ENCODE results near the gene ACTMAP.

ACTMAP gene

GRCh38 chr19:40726279-40726678 is 24.0 kb downstream of the ACTMAP start:
- Histone ChIP-seq H3K4me3 (ENCODE audit: low read depth, low read length, poor library complexity, severe bottlenecking) (no peak overlapping the region), H3K9me3 (ENCODE audit: low read length) (no peaks in the 10 kb centered on the region), H3K27me3 (ENCODE audit: insufficient read depth, low read length) (no peaks in the 10 kb centered on the region), H3K9ac (ENCODE audit: low read length) (no peak overlapping the region), H3F3A (ENCODE audit: insufficient read depth, low read length) (no peaks in the 10 kb centered on the region), H3K79me2 (ENCODE audit: insufficient read depth, low read length) (no peaks in the 10 kb centered on the region), H4K20me1 (ENCODE audit: insufficient read depth, low read length) (no peaks in the 10 kb centered on the region), H3K4me1 (ENCODE audit: insufficient read depth, low read length, severe bottlenecking) (no peaks in the 10 kb centered on the region), H3K36me3 (ENCODE audit: insufficient read depth, low read length) (peaks cover 15% of the 10 kb centered on the region), H3K27ac (ENCODE audit: low read depth, low read length, poor library complexity, severe bottlenecking) (no peak overlapping the region), H3K4me2 (ENCODE audit: low read length) (no peak overlapping the region), H3K9me2 (ENCODE audit: low read depth, low read length) (no peaks in the 10 kb centered on the region), H2AFZ (ENCODE audit: low read length) (no peak overlapping the region)
- TF ChIP-seq EZH2 (IDR thresholded peaks at IDR 0.05; ENCODE audit: borderline replicate concordance, low read length) (no peak), CTCF (IDR thresholded peaks at IDR 0.05; ENCODE audit: low read length) (no peak)

- Histone ChIP-seq H2AFZ (ENCODE audit: low read length) (no peak overlapping the region), H3K27ac (ENCODE audit: low read depth, low read length, poor library complexity, severe bottlenecking) (no peak overlapping the region), H3K36me3 (ENCODE audit: insufficient read depth, low read length) (peaks cover 7% of the 10 kb centered on the region), H3K4me1 (ENCODE audit: insufficient read depth, low read length, severe bottlenecking) (peaks cover 2% of the 10 kb centered on the region), H3F3A (ENCODE audit: insufficient read depth, low read length) (no peaks in the 10 kb centered on the region), H3K9me3 (ENCODE audit: low read length) (no peaks in the 10 kb centered on the region), H3K4me3 (ENCODE audit: low read depth, low read length, poor library complexity, severe bottlenecking) (no peak overlapping the region), H4K20me1 (ENCODE audit: insufficient read depth, low read length) (no peaks in the 10 kb centered on the region), H3K4me2 (ENCODE audit: low read length) (no peak overlapping the region), H3K79me2 (ENCODE audit: insufficient read depth, low read length) (no peaks in the 10 kb centered on the region), H3K9me2 (ENCODE audit: low read depth, low read length) (no peaks in the 10 kb centered on the region), H3K27me3 (ENCODE audit: insufficient read depth, low read length) (no peaks in the 10 kb centered on the region), H3K9ac (ENCODE audit: low read length) (no peak overlapping the region)
- no peak for TF ChIP-seq CTCF (IDR thresholded peaks at IDR 0.05; ENCODE audit: low read length)
- TF ChIP-seq EZH2 (IDR thresholded peaks at IDR 0.05; ENCODE audit: borderline replicate concordance, low read length): no peak
Measured at GRCh38 chr19:40724855-40725254, 25.4 kb downstream of the ACTMAP start.

- TF ChIP-seq EZH2 (IDR thresholded peaks at IDR 0.05; ENCODE audit: borderline replicate concordance, low read length): no peak
- no peak for TF ChIP-seq CTCF (IDR thresholded peaks at IDR 0.05; ENCODE audit: low read length)
- Histone ChIP-seq H3K9me3 (ENCODE audit: low read length) (no peaks in the 10 kb centered on the region), H3K36me3 (ENCODE audit: insufficient read depth, low read length) (peaks cover 7% of the 10 kb centered on the region)
Measured at GRCh38 chr19:40724315-40724714, 26.0 kb downstream of the ACTMAP start.

More at GRCh38 chr19:40724315-40724714, 26.0 kb downstream of the ACTMAP start:
- Histone ChIP-seq H3K27ac (ENCODE audit: low read depth, low read length, poor library complexity, severe bottlenecking) (no peak overlapping the region), H3K9me2 (ENCODE audit: low read depth, low read length) (no peaks in the 10 kb centered on the region), H3K4me2 (ENCODE audit: low read length) (no peak overlapping the region), H3F3A (ENCODE audit: insufficient read depth, low read length) (no peaks in the 10 kb centered on the region), H4K20me1 (ENCODE audit: insufficient read depth, low read length) (no peaks in the 10 kb centered on the region), H3K4me1 (ENCODE audit: insufficient read depth, low read length, severe bottlenecking) (peaks cover 7% of the 10 kb centered on the region), H3K4me3 (ENCODE audit: low read depth, low read length, poor library complexity, severe bottlenecking) (no peak overlapping the region), H3K79me2 (ENCODE audit: insufficient read depth, low read length) (no peaks in the 10 kb centered on the region), H2AFZ (ENCODE audit: low read length) (no peak overlapping the region), H3K27me3 (ENCODE audit: insufficient read depth, low read length) (no peaks in the 10 kb centered on the region), H3K9ac (ENCODE audit: low read length) (no peak overlapping the region)
